ENCODE data around the gene DRC7. TPM values are rescaled to one million over a fixed set of nuclear protein-coding genes. Genes with fewer than 3 reads are reported as not detected.

DRC7 gene
- total and polyA plus RNA-seq, 4 donors: 0.06 to 1.8 (median 0.08) TPM; not detected in 1

GRCh38 chr16:57682809-57683635 is 11.6 kb upstream of the DRC7 start:
- no peak overlapping the region for H3K9ac ChIP-seq (ENCODE audit: low read depth in 1 of 2, low read length in 2 of 2)
- H3K4me1 ChIP-seq (ENCODE audit: control insufficient read depth in 4 of 4, insufficient read depth in 4 of 4, low read length in 3 of 4): peaks cover 0 to 8% (median 3%) of the 10 kb centered on the region in 4 donors
- H3K27ac ChIP-seq (ENCODE audit: low read depth in 1 of 2, low read length in 2 of 2): no peak overlapping the region
- no peaks in the 10 kb centered on the region for H3K36me3 ChIP-seq (ENCODE audit: control insufficient read depth in 4 of 4, insufficient read depth in 3 of 4, low read depth in 1 of 4, low read length in 3 of 4)
- no peak overlapping the region for H3K4me3 ChIP-seq (ENCODE audit: low read depth in 1 of 3, low read length in 3 of 3)
- H3K27me3 ChIP-seq (ENCODE audit: control insufficient read depth in 4 of 4, insufficient read depth in 4 of 4, low read length in 3 of 4): no peaks in the 10 kb centered on the region
- 92% methylated on average over 11 of the region's 11 CpGs for WGBS
- TF ChIP-seq YY1 (IDR thresholded peaks at IDR 0.05) (no peak), EGR1 (IDR thresholded peaks at IDR 0.05; ENCODE audit: low read depth in 2 of 2) (no peak), SP1 (IDR thresholded peaks at IDR 0.05) (no peak), RAD21 (IDR thresholded peaks at IDR 0.05) (no peak)
- H3K9me3 ChIP-seq (ENCODE audit: control insufficient read depth in 4 of 4, low read length in 3 of 4): no peaks in the 10 kb centered on the region
- DNase-seq (ENCODE audit: low spot score): no peak

- TF ChIP-seq MAX (IDR thresholded peaks at IDR 0.05) (no peak), REST (IDR thresholded peaks at IDR 0.05) (no peak), FOXA1 (IDR thresholded peaks at IDR 0.05) (no peak), FOXA2 (IDR thresholded peaks at IDR 0.05) (no peak), SP1 (IDR thresholded peaks at IDR 0.05) (no peak), RXRA (IDR thresholded peaks at IDR 0.05) (no peak), TAF1 (conservative IDR thresholded peaks at IDR 0.05) (no peak), GABPA (IDR thresholded peaks at IDR 0.05 in 1 of 2, conservative IDR thresholded peaks at IDR 0.05 in 1 of 2) (no peak), HNF4A (conservative IDR thresholded peaks at IDR 0.05) (no peak), RAD21 (IDR thresholded peaks at IDR 0.05) (no peak), YY1 (IDR thresholded peaks at IDR 0.05) (no peak), EGR1 (IDR thresholded peaks at IDR 0.05; ENCODE audit: low read depth in 2 of 2) (no peak), JUND (IDR thresholded peaks at IDR 0.05) (no peak)
- TF ChIP-seq, protein P1, sequence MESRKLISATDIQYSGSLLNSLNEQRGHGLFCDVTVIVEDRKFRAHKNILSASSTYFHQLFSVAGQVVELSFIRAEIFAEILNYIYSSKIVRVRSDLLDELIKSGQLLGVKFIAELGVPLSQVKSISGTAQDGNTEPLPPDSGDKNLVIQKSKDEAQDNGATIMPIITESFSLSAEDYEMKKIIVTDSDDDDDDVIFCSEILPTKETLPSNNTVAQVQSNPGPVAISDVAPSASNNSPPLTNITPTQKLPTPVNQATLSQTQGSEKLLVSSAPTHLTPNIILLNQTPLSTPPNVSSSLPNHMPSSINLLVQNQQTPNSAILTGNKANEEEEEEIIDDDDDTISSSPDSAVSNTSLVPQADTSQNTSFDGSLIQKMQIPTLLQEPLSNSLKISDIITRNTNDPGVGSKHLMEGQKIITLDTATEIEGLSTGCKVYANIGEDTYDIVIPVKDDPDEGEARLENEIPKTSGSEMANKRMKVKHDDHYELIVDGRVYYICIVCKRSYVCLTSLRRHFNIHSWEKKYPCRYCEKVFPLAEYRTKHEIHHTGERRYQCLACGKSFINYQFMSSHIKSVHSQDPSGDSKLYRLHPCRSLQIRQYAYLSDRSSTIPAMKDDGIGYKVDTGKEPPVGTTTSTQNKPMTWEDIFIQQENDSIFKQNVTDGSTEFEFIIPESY (IDR thresholded peaks at IDR 0.05): no peak
- TF ChIP-seq, protein P2, sequence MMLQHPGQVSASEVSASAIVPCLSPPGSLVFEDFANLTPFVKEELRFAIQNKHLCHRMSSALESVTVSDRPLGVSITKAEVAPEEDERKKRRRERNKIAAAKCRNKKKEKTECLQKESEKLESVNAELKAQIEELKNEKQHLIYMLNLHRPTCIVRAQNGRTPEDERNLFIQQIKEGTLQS (IDR thresholded peaks at IDR 0.05): no peak
- WGBS: 92% methylated on average over 18 of the region's 18 CpGs
- DNase-seq (ENCODE audit: low spot score): no peak
- Histone ChIP-seq H3K27ac (ENCODE audit: low read depth in 1 of 2, low read length in 2 of 2) (no peak overlapping the region), H3K9ac (ENCODE audit: low read depth in 1 of 2, low read length in 2 of 2) (no peak overlapping the region), H3K36me3 (ENCODE audit: control insufficient read depth in 4 of 4, insufficient read depth in 3 of 4, low read depth in 1 of 4, low read length in 3 of 4) (no peaks in the 10 kb centered on the region), H3K27me3 (ENCODE audit: control insufficient read depth in 4 of 4, insufficient read depth in 4 of 4, low read length in 3 of 4) (no peaks in the 10 kb centered on the region), H3K9me3 (ENCODE audit: control insufficient read depth in 4 of 4, low read length in 3 of 4) (no peaks in the 10 kb centered on the region), H3K4me1 (ENCODE audit: control insufficient read depth in 4 of 4, insufficient read depth in 4 of 4, low read length in 3 of 4) (peaks cover 0 to 6% (median 3%) of the 10 kb centered on the region in 4 donors), H3K4me3 (ENCODE audit: low read depth in 1 of 3, low read length in 3 of 3) (no peak overlapping the region)
Observed at GRCh38 chr16:57683636-57684545, 10.7 kb upstream of the DRC7 start.
